OCI-M2 (cell line): ENCODE data around the gene L3MBTL2.

ENCODE experiments used
- DNase-seq: peaks from one replicate; lab custom pipeline; 2025; ENCODE audit not compliant: unreplicated experiment; lab: John Stamatoyannopoulos, UW

Gene L3MBTL2

GRCh38 chr22:41264408-41264941, 59.4 kb downstream of the L3MBTL2 start:
- no peak for DNase-seq

- no peak for DNase-seq
Measured at GRCh38 chr22:41267958-41268357, 62.8 kb downstream of the L3MBTL2 start.

- DNase-seq = no peak
Measured at GRCh38 chr22:41271787-41272186, 66.7 kb downstream of the L3MBTL2 start.

- no peak for DNase-seq
Measured at GRCh38 chr22:41273128-41273527, 68.0 kb downstream of the L3MBTL2 start.

GRCh38 chr22:41274856-41275255, 69.7 kb downstream of the L3MBTL2 start:
- DNase-seq = no peak

GRCh38 chr22:41280065-41280464, 75.0 kb downstream of the L3MBTL2 start:
- DNase-seq = no peak

GRCh38 chr22:41280854-41281253, 75.7 kb downstream of the L3MBTL2 start:
- DNase-seq = no peak
